ENCODE data around the gene OCA2.

Gene OCA2

DNA sequence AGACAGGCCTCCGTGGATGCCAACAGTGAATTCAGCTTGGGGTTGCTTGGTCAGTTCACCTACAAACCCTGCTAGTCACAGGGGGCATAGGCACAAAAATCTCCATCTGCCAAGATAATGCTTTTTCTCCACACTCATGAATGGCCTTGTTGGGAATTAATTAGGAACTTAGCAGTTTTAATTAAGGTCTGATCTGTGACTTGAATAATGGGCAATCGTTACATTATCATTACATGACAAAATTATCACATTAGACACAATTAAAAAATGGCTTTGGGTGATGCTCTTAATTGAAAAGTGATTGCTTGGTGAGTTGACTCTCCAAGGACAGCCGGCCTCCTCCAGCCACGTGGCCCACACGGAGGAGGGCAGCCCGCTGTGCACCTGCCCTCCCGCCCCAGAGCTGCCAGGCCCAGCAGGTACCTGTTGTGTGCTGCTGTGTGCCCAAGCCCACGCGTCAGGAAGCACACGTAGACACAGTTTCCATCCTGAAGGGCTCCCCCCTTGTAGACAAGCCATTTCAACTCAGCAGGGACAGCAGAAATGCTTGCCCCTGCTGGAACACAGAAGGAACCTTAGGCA is 274.2 kb downstream of the OCA2 start:
- DNase-seq (ENCODE audit: low read depth in 2 of 2, low spot score in 1 of 2) = no peak

DNA sequence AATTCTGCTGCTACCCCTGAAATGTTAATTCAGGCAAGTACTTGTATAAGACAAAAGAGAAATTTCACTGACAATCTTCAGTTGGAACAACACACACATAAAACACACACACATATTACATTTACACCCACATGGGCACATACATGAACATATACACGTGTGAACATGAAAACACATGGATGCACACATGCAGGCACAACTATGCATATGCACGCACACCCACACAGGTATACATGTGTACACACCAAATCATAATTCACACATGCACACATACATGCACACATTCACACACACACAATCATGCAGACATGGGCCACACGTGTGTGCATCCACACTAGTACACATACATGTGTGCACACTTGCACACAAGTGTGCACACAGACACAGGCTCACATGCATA is 277.8 kb downstream of the OCA2 start:
- no peak for DNase-seq (ENCODE audit: low read depth in 2 of 2, low spot score in 1 of 2)

DNA sequence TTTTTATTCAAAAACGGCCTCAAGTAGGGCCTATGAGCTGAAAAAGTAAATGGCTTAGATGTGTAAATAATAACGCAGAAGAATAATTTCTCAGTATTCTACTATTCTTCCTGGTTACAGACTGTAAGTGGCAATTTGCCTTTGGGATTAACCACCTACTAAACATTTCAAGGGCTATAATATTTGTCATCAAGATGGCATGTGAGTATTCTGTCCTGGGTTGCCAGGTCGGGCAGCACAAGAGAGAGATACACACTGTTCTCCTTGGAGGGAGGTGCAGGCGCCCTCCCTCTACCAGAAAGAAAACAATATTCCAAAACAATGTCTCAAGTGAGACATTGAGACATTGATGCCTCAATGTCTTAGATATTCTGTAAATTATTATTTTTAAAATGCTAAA is 278.4 kb downstream of the OCA2 start:
- no peak for DNase-seq (ENCODE audit: low read depth in 2 of 2, low spot score in 1 of 2)

DNA sequence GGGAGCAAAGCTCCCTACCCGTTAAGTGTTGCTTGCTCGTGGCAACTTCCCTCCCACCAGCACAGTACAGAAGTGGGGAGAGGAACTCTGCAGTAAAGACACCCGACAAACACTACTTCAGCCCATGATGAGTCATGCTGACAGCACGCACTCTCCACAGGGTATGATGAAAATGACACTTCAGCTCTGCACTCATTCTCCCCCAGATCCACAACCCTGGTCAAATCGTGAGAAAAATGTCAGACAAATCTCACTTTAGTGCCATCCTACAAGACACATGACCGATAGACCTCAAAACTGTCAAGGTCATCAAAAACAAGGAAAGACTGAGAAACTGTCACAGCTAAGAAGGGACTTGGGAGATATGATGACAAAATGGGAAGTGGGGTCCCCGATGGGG is 278.9 kb downstream of the OCA2 start:
- DNase-seq (ENCODE audit: low read depth in 2 of 2, low spot score in 1 of 2) = no peak

DNA sequence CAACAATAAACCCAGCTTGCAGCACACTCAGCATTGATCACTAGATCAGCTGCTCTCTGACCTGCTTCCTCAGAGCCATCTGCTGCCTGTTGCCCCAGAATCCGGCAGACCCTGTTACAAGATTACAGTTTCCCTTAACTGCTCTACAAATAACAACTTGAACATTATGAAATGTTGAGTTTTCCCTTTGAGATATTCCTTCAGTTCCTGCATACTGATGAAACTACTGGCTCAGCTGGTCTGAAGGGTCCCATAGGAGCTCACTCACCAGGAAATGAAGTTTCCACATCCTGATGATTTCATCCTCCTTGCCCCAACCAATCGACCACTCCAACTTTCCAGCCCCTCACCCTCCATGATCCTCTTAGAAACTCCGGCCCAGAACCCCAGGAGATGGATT is 281.9 kb downstream of the OCA2 start:
- no peak for DNase-seq (ENCODE audit: low read depth in 2 of 2, low spot score in 1 of 2)

DNA sequence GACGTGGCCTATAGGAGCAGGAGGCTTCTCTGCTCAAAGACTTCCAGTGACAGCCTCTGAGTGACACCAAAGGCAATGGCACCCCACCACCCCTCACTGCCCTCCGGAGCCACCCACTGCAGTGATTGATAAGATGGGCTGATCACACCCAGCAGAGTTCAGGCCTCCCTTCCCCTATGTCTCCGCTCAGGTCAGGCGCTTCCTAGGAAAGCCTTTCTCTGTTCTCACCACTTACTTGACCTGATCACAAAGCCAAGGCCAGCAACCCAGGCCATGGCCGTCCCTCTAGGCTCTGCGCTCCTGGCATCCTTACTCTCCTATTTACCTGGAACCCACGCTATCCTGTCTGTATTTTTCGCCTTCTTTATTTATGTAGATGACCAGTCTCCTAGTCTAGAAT is 282.3 kb downstream of the OCA2 start:
- no peak for DNase-seq (ENCODE audit: low read depth in 2 of 2, low spot score in 1 of 2)

DNA sequence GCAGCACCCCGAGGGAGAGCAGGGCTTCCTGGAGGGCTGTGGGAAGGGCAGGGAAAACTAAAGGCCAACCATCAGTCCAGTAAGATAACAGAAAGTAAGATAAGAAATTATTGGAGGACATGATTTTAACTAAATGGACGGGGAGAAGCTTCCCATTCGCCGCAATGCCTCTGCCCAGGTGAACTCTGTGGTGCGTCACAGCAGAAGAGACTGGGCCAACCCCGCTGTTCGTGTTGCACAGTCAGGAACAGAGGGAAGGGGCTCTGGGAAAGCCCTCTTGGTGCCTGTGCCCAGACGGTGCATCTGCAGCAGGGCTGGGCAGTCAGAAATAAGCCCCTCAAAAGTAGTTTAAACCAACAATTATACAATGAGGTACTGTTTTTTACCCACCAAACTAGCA is 284.1 kb downstream of the OCA2 start:
- no peak for DNase-seq (ENCODE audit: low read depth in 2 of 2, low spot score in 1 of 2)

DNA sequence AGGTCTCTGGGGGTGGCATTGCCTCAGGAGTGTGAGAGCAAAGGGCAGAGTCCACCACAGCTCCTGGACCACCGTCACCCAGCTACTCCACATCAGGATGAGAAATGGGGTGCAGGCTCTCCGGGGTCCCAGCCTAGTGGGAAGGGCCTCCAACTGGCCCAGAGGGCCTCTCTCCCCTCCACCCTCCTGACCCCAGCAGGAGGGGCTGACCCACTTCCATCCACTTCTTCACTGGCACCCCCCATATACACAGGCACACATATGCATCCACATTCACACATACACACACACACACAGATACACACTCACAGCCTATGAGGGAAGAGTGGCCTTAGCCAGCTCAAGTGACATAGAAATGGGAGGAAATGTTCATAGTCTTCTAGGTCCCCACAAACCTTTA is 286.0 kb downstream of the OCA2 start:
- no peak for DNase-seq (ENCODE audit: low read depth in 2 of 2, low spot score in 1 of 2)

DNA sequence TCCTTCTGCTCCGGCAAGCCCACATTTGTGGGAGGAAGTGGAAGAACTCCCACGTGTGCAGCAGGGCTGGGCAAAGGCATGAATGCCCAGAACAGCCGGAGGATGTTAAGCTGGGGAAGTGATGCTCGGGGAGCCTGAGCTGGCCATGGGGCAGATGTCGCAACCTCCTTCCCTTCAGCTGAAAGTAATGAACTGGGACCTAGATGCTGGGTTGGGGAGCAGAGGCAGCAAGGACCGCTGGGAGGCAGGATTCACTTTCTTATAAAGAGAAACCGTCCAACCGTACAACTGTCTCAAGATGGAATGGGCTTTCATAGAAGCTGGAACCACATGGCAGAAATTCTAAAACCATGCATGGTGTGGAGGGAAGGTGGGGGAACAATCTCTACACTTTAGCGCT is 290.9 kb downstream of the OCA2 start:
- DNase-seq (ENCODE audit: low read depth in 2 of 2, low spot score in 1 of 2) = no peak

DNA sequence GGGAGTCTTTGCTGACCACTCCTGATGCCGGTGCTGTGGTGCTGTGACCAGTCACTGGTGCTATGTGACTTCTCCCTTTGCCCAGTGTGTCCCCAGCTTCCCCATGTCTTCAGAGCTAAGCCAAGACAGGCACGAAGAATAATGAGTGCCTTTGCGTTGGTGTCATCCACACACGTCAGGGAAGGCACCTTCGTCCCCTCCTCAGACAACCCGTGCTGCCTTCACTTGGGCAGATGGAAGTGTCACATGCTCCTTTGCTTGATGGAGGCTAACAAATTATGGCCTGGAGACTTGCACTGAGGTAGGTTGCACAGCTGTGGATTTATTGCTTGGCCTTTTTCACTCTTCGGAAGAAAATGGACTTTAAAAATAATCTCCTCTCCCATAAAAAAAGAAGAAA is 291.8 kb downstream of the OCA2 start:
- no peak for DNase-seq (ENCODE audit: low read depth in 2 of 2, low spot score in 1 of 2)

DNA sequence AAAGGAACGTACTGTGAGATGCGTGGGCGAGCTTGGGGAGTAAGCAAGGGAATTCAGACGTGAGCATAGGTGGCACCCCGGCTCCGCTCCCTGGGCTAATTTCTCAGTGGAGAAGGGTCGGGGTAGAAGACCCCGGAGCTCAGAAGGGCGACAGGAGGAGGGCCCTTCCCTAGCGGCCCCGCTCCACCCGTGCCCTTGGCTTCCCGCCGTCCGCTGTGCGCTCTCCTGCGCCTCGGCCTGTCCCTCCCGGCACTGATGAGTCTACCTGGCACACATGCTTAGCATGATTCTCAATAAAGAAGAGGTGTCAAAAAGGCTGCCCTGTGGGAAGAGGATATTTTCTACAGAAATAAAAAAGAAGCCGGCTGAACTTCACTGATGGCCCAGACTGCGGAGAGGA is 292.7 kb downstream of the OCA2 start:
- DNase-seq (ENCODE audit: low read depth in 2 of 2, low spot score in 1 of 2) = no peak

DNA sequence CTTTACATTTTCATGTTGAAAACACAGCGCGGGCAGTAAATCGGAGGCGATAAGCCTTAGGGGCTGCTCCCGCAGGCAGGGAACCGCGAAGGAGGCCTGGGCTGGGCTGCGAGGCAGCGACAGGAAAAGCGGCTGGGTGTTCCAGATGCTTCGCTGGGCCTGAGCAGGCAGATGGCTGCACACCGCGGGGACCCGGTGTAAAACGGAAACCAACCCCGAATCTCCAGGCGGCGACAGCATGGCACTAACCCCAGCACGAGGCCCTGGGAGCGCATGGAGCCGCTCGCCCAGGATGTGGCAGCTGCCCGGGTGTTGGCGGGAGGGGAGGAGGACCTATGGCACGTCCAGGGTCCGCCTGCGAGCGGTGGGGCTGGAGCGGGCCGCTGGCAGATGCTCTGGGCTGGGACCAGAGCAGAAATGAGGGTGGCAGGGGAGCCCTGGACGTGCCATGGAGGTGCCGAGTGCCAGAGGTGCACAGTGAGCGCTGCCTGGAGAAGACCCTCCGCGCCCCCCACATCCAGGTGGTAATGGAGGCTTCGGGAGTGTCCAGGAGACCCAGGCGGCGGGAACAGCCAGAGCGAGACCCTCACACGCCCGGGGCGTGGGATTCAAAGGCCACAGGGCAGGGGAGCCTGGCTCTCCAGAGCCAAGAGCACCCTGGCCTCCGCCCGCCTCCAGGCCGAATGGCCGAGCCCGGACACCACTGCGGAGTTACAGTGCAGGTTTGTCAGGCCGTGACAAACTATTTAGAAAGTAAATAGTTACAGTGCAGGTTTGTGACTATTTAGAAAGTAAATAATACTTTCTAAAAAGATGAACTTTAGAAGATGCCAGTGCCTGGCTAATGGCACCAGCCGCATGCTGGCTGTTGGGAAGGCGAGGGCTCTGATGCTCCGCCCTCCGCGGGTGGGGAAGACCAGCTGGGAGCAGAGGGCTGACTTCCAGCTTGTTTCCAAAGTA is 293.6 kb downstream of the OCA2 start:
- no peak for DNase-seq (ENCODE audit: low read depth in 2 of 2, low spot score in 1 of 2)

DNA sequence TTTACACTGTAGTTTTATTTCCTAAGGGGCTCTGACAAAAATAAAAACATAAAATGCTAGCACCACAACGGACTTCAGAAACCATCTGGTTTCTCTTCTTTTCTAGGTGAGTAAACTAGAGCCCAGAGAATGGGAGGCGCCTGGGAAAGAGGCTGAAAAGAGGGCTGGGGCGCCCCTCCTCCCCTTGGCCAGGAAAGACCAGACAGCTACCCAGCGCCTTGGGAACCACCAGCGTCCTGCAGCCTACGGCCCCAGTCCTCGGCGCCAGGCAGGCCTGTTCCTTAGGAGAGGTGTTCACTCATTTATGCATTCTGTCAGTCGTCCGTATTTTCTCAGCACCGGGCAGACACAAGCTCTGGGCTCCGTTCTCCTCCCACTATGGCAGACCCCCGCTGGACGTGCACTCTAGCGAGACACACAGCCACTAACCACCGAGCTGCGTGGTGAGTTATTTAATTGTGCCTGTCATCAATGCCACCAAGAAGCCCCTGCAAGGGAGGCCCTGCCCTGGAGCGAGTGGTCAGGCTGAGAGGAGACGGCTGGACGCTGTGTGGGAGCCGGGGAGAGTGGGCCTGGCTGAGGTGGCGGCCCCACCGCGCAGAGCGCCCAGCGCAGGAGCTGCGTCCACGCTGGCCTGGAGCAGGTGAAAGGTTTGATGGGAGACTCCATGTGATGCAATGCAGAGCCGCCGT is 294.4 kb downstream of the OCA2 start:
- no peak for DNase-seq (ENCODE audit: low read depth in 2 of 2, low spot score in 1 of 2)

DNA sequence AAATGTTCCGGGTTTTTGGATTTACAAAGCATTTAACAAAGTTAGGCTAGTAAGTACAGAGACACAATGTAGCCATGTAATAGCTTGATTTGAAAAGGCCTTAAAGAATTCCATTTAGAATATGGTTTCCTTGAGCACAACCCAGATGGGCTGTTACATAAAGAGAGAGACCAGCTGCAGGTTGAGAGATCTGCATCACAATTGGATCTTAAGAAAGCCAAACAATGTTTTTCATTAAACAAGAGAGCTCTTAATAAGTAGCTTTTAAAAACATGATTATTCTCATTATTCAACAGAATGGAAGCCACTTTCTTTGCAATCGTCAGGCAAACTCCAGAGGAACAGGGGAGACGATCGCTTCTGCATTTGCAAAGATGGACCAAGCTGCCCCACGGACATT is 300.3 kb downstream of the OCA2 start:
- no peak for DNase-seq (ENCODE audit: low read depth in 2 of 2, low spot score in 1 of 2)

DNA sequence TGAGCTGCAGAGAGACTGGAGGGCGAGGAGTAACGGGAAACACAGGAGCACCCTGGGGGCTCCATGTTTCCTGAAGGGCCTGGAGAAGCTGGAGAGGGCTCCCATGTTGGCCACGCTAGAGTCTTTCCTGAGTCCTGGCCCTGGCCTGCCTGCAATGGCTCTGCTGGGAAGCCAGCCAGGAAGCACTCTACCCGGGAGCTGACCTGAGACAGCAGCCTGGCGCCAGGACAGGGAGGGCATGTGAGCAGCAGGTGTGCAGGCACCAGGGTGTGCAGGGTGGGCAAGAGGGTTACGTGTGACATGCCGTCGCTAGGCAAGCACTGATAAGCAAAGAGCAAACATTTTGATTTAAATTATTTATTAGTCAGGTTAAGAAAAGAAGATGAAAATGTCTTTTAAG is 301.4 kb downstream of the OCA2 start:
- DNase-seq (ENCODE audit: low read depth in 2 of 2, low spot score in 1 of 2) = no peak

DNA sequence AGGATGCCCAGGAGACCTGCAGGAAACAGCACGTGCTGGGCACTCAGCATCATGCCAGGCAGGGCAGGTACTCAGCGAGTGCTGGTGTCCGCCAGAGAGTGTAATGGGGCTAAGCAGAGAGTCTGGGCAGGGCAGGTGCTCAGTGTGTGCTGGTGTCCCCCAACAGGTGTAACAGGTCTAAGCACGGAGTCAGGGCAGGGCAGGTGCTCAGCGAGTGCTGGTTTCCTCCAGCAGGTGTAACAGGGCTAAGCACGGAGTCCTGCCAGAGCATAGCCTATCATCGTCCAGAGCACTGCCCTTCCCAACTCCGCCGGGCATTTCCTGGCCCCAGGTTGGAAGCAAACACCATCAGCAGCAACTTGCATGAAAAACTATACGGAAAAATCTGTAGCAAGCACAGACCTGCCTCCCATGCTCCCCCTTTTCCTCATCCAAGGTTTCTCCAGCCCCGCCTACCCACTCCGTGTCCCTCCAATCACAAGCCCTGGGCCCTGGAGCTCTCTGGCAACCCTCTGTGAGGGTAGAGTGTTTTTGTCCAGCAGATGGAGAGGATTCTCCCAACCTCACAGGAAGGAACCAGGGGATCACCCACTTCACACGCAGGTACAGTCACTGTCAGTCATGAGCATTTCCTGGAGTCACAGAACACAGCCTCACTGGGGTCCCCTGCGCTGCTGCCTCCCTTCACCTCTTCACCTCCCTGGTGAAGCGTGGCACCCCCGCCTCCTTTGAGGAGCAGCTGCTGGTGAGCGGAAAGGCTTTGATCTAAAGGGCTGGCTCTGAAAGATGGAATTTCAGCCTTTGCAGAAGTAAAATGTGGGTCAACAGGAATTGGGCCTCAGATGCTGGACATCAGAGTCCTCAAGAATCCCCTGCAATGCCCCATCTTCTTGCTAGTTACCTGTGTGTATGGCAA is 302.5 kb downstream of the OCA2 start:
- DNase-seq (ENCODE audit: low read depth in 2 of 2, low spot score in 1 of 2) = no peak

DNA sequence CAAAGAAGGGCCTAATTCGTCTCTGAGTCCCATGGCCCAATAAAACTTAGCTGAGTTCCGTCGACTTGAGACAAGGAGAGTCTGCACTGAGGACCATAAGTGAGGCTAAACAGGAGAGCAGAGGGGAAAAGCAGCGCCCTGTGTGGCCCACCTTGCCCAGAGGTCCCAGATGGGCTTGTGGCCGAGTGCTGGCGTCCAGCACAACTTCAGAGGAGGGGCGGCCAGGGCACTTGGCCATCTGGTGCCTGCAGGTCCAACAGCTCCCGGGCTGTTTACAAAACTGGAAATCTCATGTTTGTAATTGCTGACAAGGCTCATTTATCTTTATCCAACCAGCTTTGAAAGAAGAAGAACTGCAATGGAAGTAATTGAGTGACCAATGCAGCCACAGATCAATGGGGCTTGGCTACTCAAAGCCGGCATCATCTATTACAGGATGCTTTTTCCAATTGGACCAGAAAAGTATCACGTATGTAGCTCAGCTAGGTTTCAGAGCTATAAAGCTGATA is 306.3 kb downstream of the OCA2 start:
- DNase-seq (ENCODE audit: low read depth in 2 of 2, low spot score in 1 of 2) = no peak

DNA sequence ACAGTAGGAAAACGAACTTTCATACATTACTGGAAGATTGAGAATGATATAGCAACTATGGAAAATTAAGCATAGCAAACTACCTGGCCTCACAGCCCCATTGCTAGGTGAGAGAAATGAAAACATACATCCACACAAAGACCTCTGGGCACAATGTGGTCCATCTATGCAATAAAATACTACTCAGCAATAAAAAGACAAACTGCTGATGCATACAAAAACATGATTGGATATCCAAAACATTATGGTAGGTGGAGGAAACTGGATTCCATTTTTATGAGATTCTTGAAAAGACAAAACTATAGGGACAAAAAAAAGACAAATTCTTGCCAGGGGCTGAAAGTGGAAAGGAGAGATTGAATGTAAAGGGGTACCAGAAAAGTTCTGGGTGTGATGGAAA is 308.8 kb downstream of the OCA2 start:
- DNase-seq (ENCODE audit: low read depth in 2 of 2, low spot score in 1 of 2) = no peak

DNA sequence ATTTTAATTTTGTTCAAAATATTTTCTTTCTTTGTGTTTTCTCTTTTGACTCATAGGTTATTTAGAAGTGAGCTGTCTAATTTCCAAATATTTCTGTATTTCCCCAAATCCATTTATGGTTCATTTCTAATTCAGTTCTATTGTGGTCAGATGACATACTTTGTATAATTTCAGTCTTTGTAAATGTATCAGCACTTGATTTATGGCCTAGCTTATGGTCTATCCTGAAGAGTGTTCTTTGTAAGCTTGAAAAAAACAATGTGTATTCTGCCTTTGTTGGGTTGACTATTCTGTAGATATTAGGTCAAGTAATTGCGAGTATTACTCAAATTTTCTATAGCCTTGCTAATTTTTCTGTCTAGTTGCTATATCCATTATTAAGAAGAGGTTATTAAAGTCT is 311.2 kb downstream of the OCA2 start:
- DNase-seq (ENCODE audit: low read depth in 2 of 2, low spot score in 1 of 2) = no peak

DNA sequence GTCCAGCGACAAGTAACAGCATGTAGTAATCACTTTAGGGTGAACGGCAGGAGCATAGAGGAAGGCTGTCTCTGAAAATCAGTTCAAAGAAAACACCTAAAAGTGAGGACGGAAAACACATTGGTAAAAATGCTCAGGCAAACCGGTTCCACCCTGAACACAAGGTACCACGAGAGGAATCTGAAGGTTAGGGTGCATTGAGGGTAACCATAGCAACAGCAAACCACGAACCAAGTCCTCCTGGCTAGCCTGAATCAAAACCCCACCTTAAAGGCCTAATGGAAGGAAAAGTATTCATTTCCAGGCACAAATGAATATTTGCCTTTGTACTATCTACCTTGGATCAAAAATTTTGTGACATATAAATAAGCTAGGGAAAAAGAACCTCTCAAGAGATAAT is 315.0 kb downstream of the OCA2 start:
- no peak for DNase-seq (ENCODE audit: low read depth in 2 of 2, low spot score in 1 of 2)

DNA sequence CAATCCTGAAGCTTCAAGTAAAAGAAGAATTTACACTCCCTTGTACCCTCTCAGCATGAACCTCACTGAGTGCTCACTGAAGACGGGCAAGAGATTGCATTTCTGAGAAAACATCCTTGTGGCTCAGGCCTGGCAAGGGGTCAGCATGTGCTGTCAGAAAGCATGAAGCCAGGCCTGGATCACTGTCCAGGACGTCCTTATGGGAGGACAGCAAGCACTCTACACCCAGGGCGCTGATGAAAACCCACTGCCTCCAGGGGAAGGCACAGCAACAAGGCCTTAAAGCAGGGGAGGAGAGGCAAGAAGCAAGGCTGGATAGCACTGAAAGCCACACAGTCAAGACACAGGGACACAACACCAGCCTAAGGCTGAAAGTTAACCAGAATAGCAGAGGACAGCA is 315.4 kb downstream of the OCA2 start:
- DNase-seq (ENCODE audit: low read depth in 2 of 2, low spot score in 1 of 2) = no peak

All from stimulated activated CD8-positive, alpha-beta memory T cell treated with anti-CD3 and anti-CD28 coated beads, Interleukin-4, amount 100 ng/mL, for 4 hours (primary cell).